ENCODE data around the gene ATXN7L1. TPM values are rescaled to one million over a fixed set of nuclear protein-coding genes. Genes with fewer than 3 reads are reported as not detected.

Gene ATXN7L1
- polyA plus RNA-seq, 6 donors from 2014 or later = 9.8 to 18.2 (median 10.8) TPM

DNA sequence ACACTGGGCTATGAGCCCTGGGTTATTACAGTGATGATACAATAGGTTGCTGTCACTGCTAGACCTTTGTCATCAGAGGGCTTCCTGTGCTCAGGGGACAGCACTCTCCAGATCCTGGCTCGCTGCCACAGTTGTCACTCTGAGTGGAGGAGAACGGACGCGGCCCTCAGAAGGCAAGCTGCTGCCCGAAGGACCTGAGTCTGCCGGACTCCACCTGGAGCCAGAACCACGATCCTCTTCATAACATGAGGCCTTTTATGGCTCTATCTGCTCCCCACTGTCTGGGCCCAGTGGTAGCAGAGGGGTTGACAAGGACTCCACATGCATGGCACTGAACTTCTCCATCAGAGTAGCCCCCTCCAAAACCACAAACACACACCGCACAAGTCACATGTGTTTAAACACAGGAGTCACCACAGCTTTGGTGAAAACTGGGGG is 200.4 kb downstream of the ATXN7L1 start:
- peak; percentile 20 to 31 for ATAC-seq (ENCODE audit: low read depth in 2 of 2)
- Mint-ChIP-seq H3K36me3 (no peaks in the 10 kb centered on the region), H3K9me3 (no peaks in the 10 kb centered on the region), H3K27ac (peak overlapping the region in 5 of 6 donors; percentile 50 to 95 (median 90)), H3K27me3 (no peaks in the 10 kb centered on the region), H3K4me1 (peaks cover 47 to 71% (median 70%) of the 10 kb centered on the region in 3 donors), H3K4me3 (peak overlapping the region in 6 of 8 donors; percentile 12 to 82 (median 35))
- DNase-seq = no peak

GRCh38 chr7:105674200-105674920 is 202.0 kb downstream of the ATXN7L1 start:
- H3K4me1 Mint-ChIP-seq = peaks cover 45 to 68% (median 67%) of the 10 kb centered on the region in 3 donors
- DNase-seq (no peak), ATAC-seq (ENCODE audit: low read depth in 2 of 2) (no peak)
- H3K9me3 Mint-ChIP-seq = no peaks in the 10 kb centered on the region
- H3K27me3 Mint-ChIP-seq = no peaks in the 10 kb centered on the region
- H3K27ac Mint-ChIP-seq = peak overlapping the region; percentile 38 to 97 (median 76)
- H3K4me3 Mint-ChIP-seq = no peak overlapping the region
- H3K36me3 Mint-ChIP-seq = no peaks in the 10 kb centered on the region

GRCh38 chr7:105673367-105674084 is 202.9 kb downstream of the ATXN7L1 start:
- Mint-ChIP-seq H3K4me3 (no peak overlapping the region), H3K4me1 (peaks cover 36 to 60% (median 58%) of the 10 kb centered on the region in 3 donors), H3K36me3 (no peaks in the 10 kb centered on the region), H3K27me3 (no peaks in the 10 kb centered on the region), H3K9me3 (no peaks in the 10 kb centered on the region), H3K27ac (peak overlapping the region in 5 of 6 donors; percentile 40 to 91 (median 56))
- ATAC-seq (ENCODE audit: low read depth in 2 of 2) (no peak), DNase-seq (no peak)

GRCh38 chr7:105672801-105673200 is 203.6 kb downstream of the ATXN7L1 start:
- Mint-ChIP-seq H3K4me1 (peaks cover 29 to 52% (median 51%) of the 10 kb centered on the region in 3 donors), H3K9me3 (no peaks in the 10 kb centered on the region), H3K36me3 (no peaks in the 10 kb centered on the region), H3K27me3 (no peaks in the 10 kb centered on the region), H3K27ac (peak overlapping the region in 4 of 6 donors; percentile 37 to 72 (median 48)), H3K4me3 (peak overlapping the region in 1 of 8 donors; percentile 25)
- DNase-seq (no peak), ATAC-seq (ENCODE audit: low read depth in 2 of 2) (no peak)

- H3K9me3 Mint-ChIP-seq = no peaks in the 10 kb centered on the region
Measured at GRCh38 chr7:105666324-105666723, 210.1 kb downstream of the ATXN7L1 start.

DNA sequence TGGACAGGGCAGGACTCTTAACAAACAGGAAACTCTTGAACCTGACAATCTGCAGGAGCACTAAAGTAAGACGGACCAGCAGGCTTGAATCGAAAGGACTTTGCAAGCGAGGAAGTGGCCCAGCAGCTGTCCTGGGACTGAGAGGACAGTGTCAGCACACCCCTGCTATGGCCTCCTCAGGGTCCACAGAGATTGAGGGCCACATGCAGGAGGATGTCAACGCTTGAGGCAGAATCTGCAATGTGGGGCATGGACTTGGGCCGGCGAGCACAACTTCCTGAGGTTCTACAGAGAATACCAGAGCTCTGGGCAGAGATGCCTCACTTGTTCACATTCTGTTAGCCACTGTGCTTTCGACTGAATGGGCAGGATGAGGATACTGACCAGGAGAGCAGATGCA is 210.7 kb downstream of the ATXN7L1 start:
- Mint-ChIP-seq H3K9me3 (peaks cover 0 to 1% (median 0%) of the 10 kb centered on the region in 7 donors), H3K4me1 (peaks cover 0 to 8% (median 5%) of the 10 kb centered on the region in 3 donors), H3K27ac (no peak overlapping the region), H3K36me3 (peaks cover 27 to 33% of the 10 kb centered on the region in 2 donors), H3K27me3 (no peaks in the 10 kb centered on the region), H3K4me3 (no peak overlapping the region)
- ATAC-seq (ENCODE audit: low read depth in 2 of 2) = no peak
- no peak for DNase-seq

More at GRCh38 chr7:105666324-105666723, 210.1 kb downstream of the ATXN7L1 start:
- DNase-seq (no peak), ATAC-seq (ENCODE audit: low read depth in 2 of 2) (no peak)
- H3K4me1 Mint-ChIP-seq = peaks cover 0 to 5% (median 4%) of the 10 kb centered on the region in 3 donors
- H3K27ac Mint-ChIP-seq = no peak overlapping the region
- H3K4me3 Mint-ChIP-seq = no peak overlapping the region
- peaks cover 20 to 28% of the 10 kb centered on the region in 2 donors for H3K36me3 Mint-ChIP-seq
- H3K27me3 Mint-ChIP-seq = no peaks in the 10 kb centered on the region

DNA sequence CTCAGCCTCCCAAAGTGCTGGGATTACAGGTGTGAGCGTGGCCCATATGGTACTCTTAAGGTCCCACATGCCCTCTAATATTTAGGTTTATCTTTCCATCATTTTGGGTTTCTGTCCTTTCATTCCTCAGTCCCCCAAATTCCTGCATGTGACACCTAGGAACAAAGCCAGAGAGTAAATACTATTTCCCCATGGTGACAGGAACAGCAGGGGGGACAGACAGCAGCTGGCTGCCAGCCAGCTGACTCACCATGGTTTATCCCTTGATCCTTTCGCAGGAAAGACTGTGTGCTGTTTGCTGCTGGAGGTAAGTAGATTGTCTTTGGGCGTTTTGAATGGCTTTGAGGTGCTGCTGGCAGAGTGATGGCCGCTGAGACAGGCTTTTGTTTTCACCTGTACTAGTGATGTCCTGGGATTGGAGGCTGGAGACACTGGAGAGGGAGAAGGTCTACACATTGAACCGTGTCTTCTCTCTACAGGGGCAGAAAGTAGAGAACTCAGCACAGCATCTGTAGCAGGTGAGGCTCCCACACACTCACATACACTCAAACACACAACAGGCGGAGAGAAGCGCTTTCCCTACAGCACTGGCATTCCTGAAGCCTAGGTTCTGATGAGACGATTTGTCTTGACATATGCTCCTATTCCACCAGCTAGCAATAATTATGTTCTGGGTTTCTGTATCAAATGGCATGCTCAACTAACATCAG is 211.4 kb downstream of the ATXN7L1 start:
- no peak overlapping the region for H3K4me3 Mint-ChIP-seq

DNA sequence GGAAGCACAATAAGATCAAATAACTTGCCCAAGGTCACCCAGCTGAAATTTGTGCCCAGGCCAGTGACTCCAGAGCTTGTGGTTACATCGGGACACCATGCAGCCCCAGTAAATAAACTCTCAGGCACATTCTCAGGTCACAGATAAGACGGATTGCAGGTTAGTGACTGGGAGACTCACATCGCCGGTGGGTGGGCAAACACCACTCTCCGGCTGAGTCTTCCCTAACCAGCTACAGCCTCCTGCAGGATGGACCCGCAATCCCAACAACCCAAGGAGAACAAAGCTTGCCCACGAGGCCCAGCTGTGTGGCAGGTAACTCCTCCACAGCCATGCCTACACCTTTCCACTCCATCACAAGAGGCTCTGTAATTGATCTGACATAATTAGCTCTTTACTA is 213.4 kb downstream of the ATXN7L1 start:
- H3K36me3 Mint-ChIP-seq = peaks cover 42 to 45% of the 10 kb centered on the region in 2 donors

More for the DNA sequence above, 211.4 kb downstream of the ATXN7L1 start:
- ATAC-seq (ENCODE audit: low read depth in 2 of 2) = no peak
- Mint-ChIP-seq H3K27me3 (no peaks in the 10 kb centered on the region), H3K27ac (peak overlapping the region in 1 of 6 donors; percentile 28), H3K9me3 (peaks cover 0 to 1% (median 0%) of the 10 kb centered on the region in 7 donors), H3K36me3 (peaks cover 31 to 37% of the 10 kb centered on the region in 2 donors), H3K4me1 (peaks cover 0 to 8% (median 5%) of the 10 kb centered on the region in 3 donors)
- no peak for DNase-seq

DNA sequence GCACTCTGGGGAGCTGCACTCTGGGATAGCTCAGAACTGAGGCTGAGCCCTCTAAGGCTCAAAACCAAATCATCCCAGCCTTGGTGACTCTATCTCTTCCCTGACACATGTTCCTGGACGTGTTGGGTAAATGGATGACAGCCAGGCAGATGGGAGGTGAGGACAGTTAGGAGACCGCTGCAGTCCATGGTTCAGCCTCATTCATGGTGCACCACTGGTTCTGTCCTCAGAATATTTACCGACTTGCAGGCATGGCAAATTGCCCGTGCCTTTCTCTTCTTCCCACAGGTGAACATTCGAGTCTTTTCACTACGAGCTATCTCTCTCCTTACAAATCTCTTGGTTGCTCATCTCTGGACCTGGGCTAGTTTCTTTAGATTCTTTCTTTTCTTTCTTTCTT is 214.8 kb downstream of the ATXN7L1 start:
- H3K36me3 Mint-ChIP-seq = peaks cover 49% of the 10 kb centered on the region in 2 donors
- no peak for ATAC-seq (ENCODE audit: low read depth in 2 of 2)
- H3K27ac Mint-ChIP-seq = peak overlapping the region in 1 of 6 donors; percentile 60

More for the DNA sequence above, 213.4 kb downstream of the ATXN7L1 start:
- ATAC-seq (ENCODE audit: low read depth in 2 of 2) (no peak), DNase-seq (no peak)
- no peaks in the 10 kb centered on the region for H3K27me3 Mint-ChIP-seq
- peak overlapping the region in 2 of 6 donors; percentile 29 to 59 for H3K27ac Mint-ChIP-seq
- H3K9me3 Mint-ChIP-seq = peaks cover 0 to 1% (median 0%) of the 10 kb centered on the region in 7 donors
- peaks cover 0 to 8% (median 5%) of the 10 kb centered on the region in 3 donors for H3K4me1 Mint-ChIP-seq
- H3K4me3 Mint-ChIP-seq = no peak overlapping the region

GRCh38 chr7:105656922-105657521 is 219.4 kb downstream of the ATXN7L1 start:
- Mint-ChIP-seq H3K27ac (peak overlapping the region in 3 of 6 donors; percentile 43 to 88 (median 58)), H3K4me1 (peaks cover 8 to 9% (median 8%) of the 10 kb centered on the region in 3 donors), H3K4me3 (no peak overlapping the region), H3K9me3 (peaks cover 0 to 1% (median 0%) of the 10 kb centered on the region in 7 donors), H3K27me3 (no peaks in the 10 kb centered on the region), H3K36me3 (peaks cover 36 to 39% of the 10 kb centered on the region in 2 donors)
- DNase-seq (peak; percentile 48), ATAC-seq (ENCODE audit: low read depth in 2 of 2) (peak; percentile 70 to 77)

More for the DNA sequence above, 214.8 kb downstream of the ATXN7L1 start:
- no peaks in the 10 kb centered on the region for H3K27me3 Mint-ChIP-seq
- H3K9me3 Mint-ChIP-seq = peaks cover 0 to 1% (median 0%) of the 10 kb centered on the region in 7 donors
- no peak for DNase-seq
- no peak overlapping the region for H3K4me3 Mint-ChIP-seq
- peaks cover 0 to 8% (median 5%) of the 10 kb centered on the region in 3 donors for H3K4me1 Mint-ChIP-seq

DNA sequence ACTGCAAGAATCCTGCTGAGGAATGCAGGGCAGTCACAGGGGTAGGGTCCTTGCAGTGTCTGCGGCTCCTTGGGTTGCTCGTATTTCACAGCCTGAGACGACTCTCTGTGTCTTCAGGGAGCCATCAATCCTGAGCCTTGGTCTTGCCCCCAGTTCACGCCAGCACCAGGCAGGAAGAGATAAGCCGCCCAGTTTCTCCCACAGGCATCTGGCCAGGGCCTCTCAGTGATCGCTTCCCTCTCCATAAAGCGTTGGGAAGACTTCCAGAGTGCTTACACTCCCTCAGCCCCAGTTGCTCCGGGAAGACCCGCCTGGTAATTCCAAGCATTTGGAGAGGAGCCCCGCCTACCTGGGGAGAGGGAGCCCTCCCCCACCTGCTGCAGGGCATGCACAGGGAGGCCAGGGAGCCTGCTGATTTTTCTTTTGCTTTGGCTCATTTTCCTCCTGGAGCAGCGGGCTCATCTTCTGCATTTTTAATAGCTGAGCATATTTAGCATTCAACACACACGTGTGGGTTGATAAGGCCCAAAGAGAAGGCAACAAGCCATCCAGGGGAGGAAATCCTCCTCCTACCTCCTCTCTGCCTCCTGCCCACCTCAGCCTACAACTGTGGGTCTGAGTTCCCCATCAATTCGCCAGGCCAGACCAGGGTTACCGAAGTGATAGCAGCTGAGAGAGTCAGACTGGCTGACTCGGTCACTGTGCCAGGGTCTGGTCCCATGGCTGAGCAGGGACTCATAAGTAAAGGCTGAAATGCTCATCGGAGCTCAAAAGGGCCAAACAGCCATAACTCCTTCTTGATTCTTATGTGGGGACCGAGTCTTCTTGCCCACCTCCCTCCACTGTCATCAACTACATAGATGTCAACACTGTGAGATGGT is 220.7 kb downstream of the ATXN7L1 start:
- Mint-ChIP-seq H3K27me3 (no peaks in the 10 kb centered on the region), H3K4me3 (no peak overlapping the region), H3K27ac (peak overlapping the region in 1 of 6 donors; percentile 67), H3K9me3 (no peaks in the 10 kb centered on the region), H3K36me3 (peaks cover 23 to 26% of the 10 kb centered on the region in 2 donors), H3K4me1 (peaks cover 3 to 12% (median 8%) of the 10 kb centered on the region in 3 donors)
- DNase-seq (no peak), ATAC-seq (ENCODE audit: low read depth in 2 of 2) (no peak)

GRCh38 chr7:105655067-105655466 is 221.3 kb downstream of the ATXN7L1 start:
- H3K27ac Mint-ChIP-seq = peak overlapping the region in 1 of 6 donors; percentile 57
- ATAC-seq (ENCODE audit: low read depth in 2 of 2) (no peak), DNase-seq (no peak)
- peaks cover 19 to 30% of the 10 kb centered on the region in 2 donors for H3K36me3 Mint-ChIP-seq
- H3K4me3 Mint-ChIP-seq = no peak overlapping the region
- H3K4me1 Mint-ChIP-seq = peaks cover 3 to 12% (median 8%) of the 10 kb centered on the region in 3 donors
- no peaks in the 10 kb centered on the region for H3K9me3 Mint-ChIP-seq
- H3K27me3 Mint-ChIP-seq = no peaks in the 10 kb centered on the region

Data from naive B cell (primary cell).